ENCODE data around the gene EI24. TPM values are rescaled to one million over a fixed set of nuclear protein-coding genes. Genes with fewer than 3 reads are reported as not detected.
A peak's percentile ranks its signal among the peaks of the same experiment; 100 is the strongest.

EI24 gene
- total and polyA plus RNA-seq, 4 donors: 64.9 to 288 (median 203) TPM

DNA sequence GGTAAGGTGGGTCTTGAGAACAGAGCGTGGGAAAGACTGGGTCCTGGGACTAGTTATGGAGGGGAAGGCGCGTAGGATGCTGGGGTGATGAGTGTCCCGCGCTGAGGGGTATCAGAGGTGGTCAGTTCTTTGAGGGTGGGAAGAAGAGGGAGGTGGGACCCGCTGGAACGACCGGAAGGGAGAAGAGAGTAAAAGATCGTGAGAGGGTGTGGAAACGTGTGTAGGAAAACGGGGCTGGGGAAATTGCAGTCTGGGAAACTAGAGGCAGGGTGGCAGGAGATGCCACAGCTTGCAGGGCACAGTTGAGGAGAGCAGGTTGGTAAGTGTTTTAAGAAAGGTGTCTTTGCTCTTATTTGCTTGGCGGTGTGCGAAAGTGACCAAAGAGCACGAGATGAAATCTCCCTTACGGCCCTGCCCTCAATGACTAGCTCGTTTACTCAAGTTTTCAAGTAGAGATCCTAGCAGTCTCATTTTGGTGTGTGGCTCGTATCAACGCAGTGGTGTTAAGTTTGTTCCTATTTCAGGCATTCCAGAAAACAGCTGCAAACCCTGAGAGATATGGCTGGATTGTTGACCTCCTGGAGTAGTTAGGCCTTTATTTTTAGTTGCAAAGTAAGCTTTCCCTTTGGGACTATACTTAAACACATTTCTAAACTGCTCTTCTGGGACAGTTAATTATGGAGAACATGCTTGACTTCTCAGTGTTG is 24.0 kb downstream of the EI24 start:
- DNase-seq (ENCODE audit: low spot score): no peak
- H3K27ac ChIP-seq (ENCODE audit: low read depth in 1 of 2, low read length in 2 of 2): peak overlapping the region; percentile 67 to 75
- under 1% methylated on average over 18 of the region's 18 CpGs for WGBS

GRCh38 chr11:125594958-125595357 is 25.7 kb downstream of the EI24 start:
- H3K4me1 ChIP-seq (ENCODE audit: control insufficient read depth in 4 of 4, insufficient read depth in 4 of 4, low read length in 3 of 4): peaks cover 3 to 23% (median 12%) of the 10 kb centered on the region in 4 donors
- no peak overlapping the region for H3K4me3 ChIP-seq (ENCODE audit: low read depth in 1 of 3, low read length in 3 of 3)
- H3K36me3 ChIP-seq (ENCODE audit: control insufficient read depth in 4 of 4, insufficient read depth in 3 of 4, low read depth in 1 of 4, low read length in 3 of 4): peaks cover 4 to 20% (median 16%) of the 10 kb centered on the region in 4 donors
- H3K9me3 ChIP-seq (ENCODE audit: control insufficient read depth in 4 of 4, low read length in 3 of 4): no peaks in the 10 kb centered on the region
- 60% methylated on average over 3 of the region's 3 CpGs for WGBS
- H3K27me3 ChIP-seq (ENCODE audit: control insufficient read depth in 4 of 4, insufficient read depth in 4 of 4, low read length in 3 of 4): no peaks in the 10 kb centered on the region
- H3K27ac ChIP-seq (ENCODE audit: low read depth in 1 of 2, low read length in 2 of 2): no peak overlapping the region
- no peak for DNase-seq (ENCODE audit: low spot score)
- no peak overlapping the region for H3K9ac ChIP-seq (ENCODE audit: low read depth in 1 of 2, low read length in 2 of 2)
- no peak for TF ChIP-seq REST (IDR thresholded peaks at IDR 0.05)
- TF ChIP-seq ATF3 (IDR thresholded peaks at IDR 0.05): no peak
- TF ChIP-seq, protein P1, sequence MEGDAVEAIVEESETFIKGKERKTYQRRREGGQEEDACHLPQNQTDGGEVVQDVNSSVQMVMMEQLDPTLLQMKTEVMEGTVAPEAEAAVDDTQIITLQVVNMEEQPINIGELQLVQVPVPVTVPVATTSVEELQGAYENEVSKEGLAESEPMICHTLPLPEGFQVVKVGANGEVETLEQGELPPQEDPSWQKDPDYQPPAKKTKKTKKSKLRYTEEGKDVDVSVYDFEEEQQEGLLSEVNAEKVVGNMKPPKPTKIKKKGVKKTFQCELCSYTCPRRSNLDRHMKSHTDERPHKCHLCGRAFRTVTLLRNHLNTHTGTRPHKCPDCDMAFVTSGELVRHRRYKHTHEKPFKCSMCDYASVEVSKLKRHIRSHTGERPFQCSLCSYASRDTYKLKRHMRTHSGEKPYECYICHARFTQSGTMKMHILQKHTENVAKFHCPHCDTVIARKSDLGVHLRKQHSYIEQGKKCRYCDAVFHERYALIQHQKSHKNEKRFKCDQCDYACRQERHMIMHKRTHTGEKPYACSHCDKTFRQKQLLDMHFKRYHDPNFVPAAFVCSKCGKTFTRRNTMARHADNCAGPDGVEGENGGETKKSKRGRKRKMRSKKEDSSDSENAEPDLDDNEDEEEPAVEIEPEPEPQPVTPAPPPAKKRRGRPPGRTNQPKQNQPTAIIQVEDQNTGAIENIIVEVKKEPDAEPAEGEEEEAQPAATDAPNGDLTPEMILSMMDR (IDR thresholded peaks at IDR 0.05; ENCODE audit: low read depth, low read length, missing input control): no peak
- TF ChIP-seq, protein P2, sequence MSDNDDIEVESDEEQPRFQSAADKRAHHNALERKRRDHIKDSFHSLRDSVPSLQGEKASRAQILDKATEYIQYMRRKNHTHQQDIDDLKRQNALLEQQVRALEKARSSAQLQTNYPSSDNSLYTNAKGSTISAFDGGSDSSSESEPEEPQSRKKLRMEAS (IDR thresholded peaks at IDR 0.05): no peak
- no peak for TF ChIP-seq RXRA (IDR thresholded peaks at IDR 0.05)
- no peak for TF ChIP-seq JUND (IDR thresholded peaks at IDR 0.05)
- TF ChIP-seq TAF1 (conservative IDR thresholded peaks at IDR 0.05): no peak
- no peak for TF ChIP-seq GABPA (IDR thresholded peaks at IDR 0.05 in 1 of 2, conservative IDR thresholded peaks at IDR 0.05 in 1 of 2)
- no peak for TF ChIP-seq SP1 (IDR thresholded peaks at IDR 0.05)
- no peak for TF ChIP-seq NR2F2 (IDR thresholded peaks at IDR 0.05)
- TF ChIP-seq HNF4A (conservative IDR thresholded peaks at IDR 0.05): no peak
- no peak for TF ChIP-seq FOXA1 (IDR thresholded peaks at IDR 0.05)

More for the DNA sequence above, 24.0 kb downstream of the EI24 start:
- Histone ChIP-seq H3K4me1 (ENCODE audit: control insufficient read depth in 4 of 4, insufficient read depth in 4 of 4, low read length in 3 of 4) (peaks cover 3 to 23% (median 12%) of the 10 kb centered on the region in 4 donors), H3K9ac (ENCODE audit: low read depth in 1 of 2, low read length in 2 of 2) (peak overlapping the region; percentile 26 to 86), H3K36me3 (ENCODE audit: control insufficient read depth in 4 of 4, insufficient read depth in 3 of 4, low read depth in 1 of 4, low read length in 3 of 4) (peaks cover 2 to 11% (median 7%) of the 10 kb centered on the region in 4 donors), H3K27me3 (ENCODE audit: control insufficient read depth in 4 of 4, insufficient read depth in 4 of 4, low read length in 3 of 4) (no peaks in the 10 kb centered on the region), H3K9me3 (ENCODE audit: control insufficient read depth in 4 of 4, low read length in 3 of 4) (no peaks in the 10 kb centered on the region), H3K4me3 (ENCODE audit: low read depth in 1 of 3, low read length in 3 of 3) (peak overlapping the region; percentile 84 to 97 (median 86))
- TF ChIP-seq YY1 (IDR thresholded peaks at IDR 0.05) (no peak), RXRA (IDR thresholded peaks at IDR 0.05) (no peak), REST (IDR thresholded peaks at IDR 0.05) (no peak), TAF1 (conservative IDR thresholded peaks at IDR 0.05) (no peak)
- TF ChIP-seq, protein P3, sequence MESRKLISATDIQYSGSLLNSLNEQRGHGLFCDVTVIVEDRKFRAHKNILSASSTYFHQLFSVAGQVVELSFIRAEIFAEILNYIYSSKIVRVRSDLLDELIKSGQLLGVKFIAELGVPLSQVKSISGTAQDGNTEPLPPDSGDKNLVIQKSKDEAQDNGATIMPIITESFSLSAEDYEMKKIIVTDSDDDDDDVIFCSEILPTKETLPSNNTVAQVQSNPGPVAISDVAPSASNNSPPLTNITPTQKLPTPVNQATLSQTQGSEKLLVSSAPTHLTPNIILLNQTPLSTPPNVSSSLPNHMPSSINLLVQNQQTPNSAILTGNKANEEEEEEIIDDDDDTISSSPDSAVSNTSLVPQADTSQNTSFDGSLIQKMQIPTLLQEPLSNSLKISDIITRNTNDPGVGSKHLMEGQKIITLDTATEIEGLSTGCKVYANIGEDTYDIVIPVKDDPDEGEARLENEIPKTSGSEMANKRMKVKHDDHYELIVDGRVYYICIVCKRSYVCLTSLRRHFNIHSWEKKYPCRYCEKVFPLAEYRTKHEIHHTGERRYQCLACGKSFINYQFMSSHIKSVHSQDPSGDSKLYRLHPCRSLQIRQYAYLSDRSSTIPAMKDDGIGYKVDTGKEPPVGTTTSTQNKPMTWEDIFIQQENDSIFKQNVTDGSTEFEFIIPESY (IDR thresholded peaks at IDR 0.05): no peak

Measured in liver (tissue), 9 donors.